ENCODE results near the gene ARSJ.

DNA sequence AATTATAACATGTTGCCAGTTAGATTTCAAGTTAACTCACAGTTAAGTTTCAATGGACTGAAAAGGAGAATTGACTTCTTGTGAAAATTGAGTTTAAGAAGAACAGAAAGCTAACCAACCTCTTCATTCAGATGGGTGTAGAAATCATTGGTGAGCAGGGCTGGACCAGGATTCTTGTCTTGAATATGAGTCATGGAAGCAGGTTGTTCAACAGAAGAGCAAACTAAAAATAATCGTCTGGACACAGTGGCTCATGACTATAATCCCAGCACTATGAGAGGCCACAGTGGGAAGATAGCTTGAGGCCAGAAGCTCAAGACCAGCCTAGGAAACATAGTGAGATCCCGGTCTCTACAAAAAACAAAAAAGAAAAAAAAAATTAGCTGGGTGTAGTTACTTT is 98.2 kb downstream of the ARSJ start:
- TF ChIP-seq FOXA1 (IDR thresholded peaks at IDR 0.05) (no peak), BHLHE40 (IDR thresholded peaks at IDR 0.05; ENCODE audit: borderline replicate concordance) (no peak), SUZ12 (IDR thresholded peaks at IDR 0.05) (no peak), ELF4 (IDR thresholded peaks at IDR 0.05) (no peak), ZNF384 (IDR thresholded peaks at IDR 0.05) (no peak), ARNT (IDR thresholded peaks at IDR 0.05) (no peak), FOXM1 (IDR thresholded peaks at IDR 0.05; ENCODE audit: borderline replicate concordance) (no peak), PKNOX1 (IDR thresholded peaks at IDR 0.05) (no peak), SP1 (IDR thresholded peaks at IDR 0.05) (no peak), CTBP1 (IDR thresholded peaks at IDR 0.05; ENCODE audit: borderline replicate concordance) (no peak), NFRKB (IDR thresholded peaks at IDR 0.05) (no peak), TARDBP (IDR thresholded peaks at IDR 0.05) (no peak), HDGF (IDR thresholded peaks at IDR 0.05; ENCODE audit: borderline replicate concordance) (no peak), LEF1 (IDR thresholded peaks at IDR 0.05; ENCODE audit: borderline replicate concordance) (no peak)
